ENCODE results near the gene ULBP2.
"Not testable (repeated sequence)": the region's sequence is repeated elsewhere in the genome, so short reads cannot be mapped to it uniquely, and the experiment has no call there.

DNA sequence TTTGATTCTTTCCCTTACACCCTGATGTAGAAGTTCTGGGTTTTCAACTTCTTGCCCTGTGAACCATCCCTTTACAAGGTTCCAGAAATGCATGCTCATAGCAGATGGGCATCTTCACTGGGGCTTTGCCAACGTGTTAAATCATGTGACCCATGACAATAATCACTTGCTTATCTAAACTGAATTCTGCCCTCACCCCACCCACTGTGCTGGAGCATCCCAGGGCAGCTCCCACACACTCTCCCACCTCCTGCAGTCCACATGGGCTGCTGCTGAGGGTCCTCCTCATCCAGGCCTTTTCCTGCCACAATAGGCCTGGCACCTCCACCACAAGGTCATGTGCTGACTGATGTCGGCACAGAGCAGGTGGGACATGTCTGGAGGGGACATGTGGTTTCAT is 26.2 kb downstream of the ULBP2 start:
- TF ChIP-seq EZH2 (IDR thresholded peaks at IDR 0.05); POLR2AphosphoS5 (IDR thresholded peaks at IDR 0.05; ENCODE audit: borderline replicate concordance, low read depth, low read length): not testable (repeated sequence)
